Gastrocnemius medialis (tissue), 4 donors: ENCODE data around the gene MYOM3.

Source experiments
- CTCF ChIP-seq, 5 experiments: fragments of 450-650 bp in 3 of 5; fragments of 200-600 bp in 2 of 5; sonication (generic) in 2 of 5; IDR thresholded peaks in 4 of 5; conservative IDR thresholded peaks in 1 of 5; 1 replicate in 4 of 5; 2 replicates in 1 of 5; pipeline ENCODE4 v1.5.1; 2016 to 2019; ENCODE audit warnings: antibody characterized with exemption in 5 of 5, mild to moderate bottlenecking in 3 of 5, moderate library complexity in 3 of 5
- POLR2A ChIP-seq, 2 donors: fragments of 450-650 bp; IDR thresholded peaks; one replicate each; pipeline ENCODE4 v1.6.1; 2017; ENCODE audit warnings: antibody characterized with exemption in 2 of 2, mild to moderate bottlenecking in 2 of 2, moderate library complexity in 2 of 2

GRCh38 chr1:24070821-24071393 lies 41.0 kb downstream of the MYOM3 start:
- peak; percentile 82 to 95 (median 94) for TF ChIP-seq CTCF (IDR thresholded peaks at IDR 0.05 in 4 of 5, conservative IDR thresholded peaks at IDR 0.05 in 1 of 5)
- no peak for TF ChIP-seq POLR2A (IDR thresholded peaks at IDR 0.05)
